ENCODE measurements around the gene RACGAP1.
A peak's percentile ranks its signal among the peaks of the same experiment; 100 is the strongest.
"Not testable (repeated sequence)": the region's sequence is repeated elsewhere in the genome, so short reads cannot be mapped to it uniquely, and the experiment has no call there.

The RACGAP1 gene

DNA sequence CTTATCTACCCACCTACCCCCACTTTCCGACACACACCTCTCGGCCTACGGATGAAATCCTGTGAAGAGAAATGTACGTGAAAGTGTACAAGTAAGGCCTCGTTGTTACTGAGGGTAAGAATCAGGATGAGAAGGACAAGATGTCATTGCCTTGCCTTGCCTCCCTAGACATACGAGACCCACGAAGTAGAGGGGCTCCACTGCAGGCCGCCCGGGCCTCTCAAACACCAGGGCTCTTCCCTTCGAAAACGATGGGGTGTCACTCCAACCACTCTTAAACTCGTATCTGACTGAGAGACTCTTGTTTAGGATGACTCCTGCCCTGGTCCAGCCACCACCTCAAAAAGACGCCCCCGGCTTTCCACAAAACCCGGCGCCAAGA lies 498 bp downstream of the RACGAP1 start:
- no peak for DNase-seq

DNA sequence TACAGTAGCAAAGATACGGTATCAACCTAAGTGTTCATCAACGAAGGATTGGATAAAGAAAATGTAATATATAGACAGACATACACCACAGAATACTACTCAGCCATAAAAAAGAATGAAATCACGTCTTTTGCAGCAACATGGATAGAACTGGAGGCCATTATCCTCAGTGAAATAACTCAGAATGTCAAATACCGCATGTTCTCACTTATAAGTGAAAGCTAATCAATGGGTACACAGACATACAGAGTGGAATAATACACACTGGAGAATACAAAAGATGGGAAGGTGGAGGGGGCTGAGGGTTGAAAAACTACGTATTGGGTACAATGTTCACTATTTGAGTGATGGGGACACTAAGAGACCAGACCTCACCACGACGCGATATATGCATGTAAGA lies 1.1 kb downstream of the RACGAP1 start:
- DNase-seq, result no peak

DNA sequence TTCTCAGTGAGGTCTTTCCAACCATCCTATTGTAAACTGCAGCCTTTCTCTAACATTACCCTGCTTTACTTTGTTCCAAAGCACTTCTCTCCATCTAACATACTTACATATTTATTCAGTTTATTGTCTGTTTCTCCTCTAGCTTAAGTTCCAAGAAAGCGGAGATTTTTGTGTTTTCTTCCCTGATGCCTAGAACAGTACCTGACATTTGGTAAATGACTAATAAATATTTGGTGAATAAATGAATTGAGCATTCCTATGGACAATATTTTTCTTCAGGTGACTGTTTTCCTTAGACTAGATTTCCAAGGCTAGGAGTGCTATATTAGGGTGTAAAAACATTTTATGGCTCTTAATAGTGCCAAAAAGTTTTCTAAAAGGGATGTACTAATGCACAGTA lies 2.4 kb downstream of the RACGAP1 start:
- no peak for DNase-seq

DNA sequence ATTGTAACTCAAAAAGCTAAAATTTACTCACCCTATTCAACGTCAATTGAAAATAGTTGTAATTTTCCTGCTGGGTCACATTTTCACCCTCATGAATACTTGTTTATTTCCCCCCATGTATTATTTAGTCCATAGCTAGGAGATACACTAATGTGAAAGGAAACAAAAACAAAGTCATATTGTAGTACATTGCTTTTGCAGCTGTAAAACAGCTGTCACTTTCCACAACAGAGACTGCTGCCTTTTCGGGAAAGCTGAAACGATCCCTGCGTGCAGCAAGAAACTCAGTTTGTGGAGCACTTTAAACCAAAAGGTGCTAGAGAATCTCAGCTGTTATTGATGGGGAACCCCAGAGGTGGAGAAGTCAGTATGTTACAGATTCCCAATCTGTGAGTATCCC lies 4.3 kb downstream of the RACGAP1 start:
- DNase-seq, result no peak

DNA sequence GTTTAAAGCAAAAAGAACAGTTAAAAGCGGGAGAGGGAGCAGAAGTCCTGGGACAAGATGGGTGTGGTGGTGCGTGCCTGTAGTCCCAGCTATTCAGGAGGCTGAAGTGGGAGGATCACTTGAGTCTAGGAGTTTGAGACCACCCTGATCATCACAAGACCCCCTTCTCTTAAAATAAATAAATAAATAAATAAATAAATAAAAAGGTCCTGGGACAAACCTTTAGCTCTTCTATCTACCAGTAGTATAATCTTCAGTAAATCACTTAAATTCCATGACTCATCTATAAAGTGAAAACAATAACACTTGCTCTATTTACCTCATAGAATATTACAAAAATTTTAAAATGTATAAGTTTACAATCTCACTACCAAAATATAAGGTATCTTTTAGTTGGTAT lies 5.8 kb downstream of the RACGAP1 start:
- DNase-seq, result no peak

DNA sequence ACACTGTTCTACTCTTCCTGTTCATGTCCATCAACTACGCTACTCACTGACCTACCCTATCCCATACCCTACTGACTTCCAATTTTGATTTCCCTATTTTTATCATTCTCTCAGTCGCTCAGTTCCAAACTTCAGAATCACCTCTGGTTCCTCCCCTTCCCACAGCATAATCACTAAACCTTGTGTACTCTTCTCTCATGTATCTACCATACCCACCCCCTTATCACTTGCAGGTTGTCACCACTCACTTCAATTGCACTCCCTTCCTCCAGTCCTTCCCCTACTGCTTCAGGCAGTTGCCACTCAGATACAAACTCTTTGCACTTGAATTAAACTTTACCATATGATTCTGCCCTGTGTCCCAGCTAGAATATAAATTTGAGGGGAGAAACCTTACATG lies 6.3 kb downstream of the RACGAP1 start:
- no peak for DNase-seq

DNA sequence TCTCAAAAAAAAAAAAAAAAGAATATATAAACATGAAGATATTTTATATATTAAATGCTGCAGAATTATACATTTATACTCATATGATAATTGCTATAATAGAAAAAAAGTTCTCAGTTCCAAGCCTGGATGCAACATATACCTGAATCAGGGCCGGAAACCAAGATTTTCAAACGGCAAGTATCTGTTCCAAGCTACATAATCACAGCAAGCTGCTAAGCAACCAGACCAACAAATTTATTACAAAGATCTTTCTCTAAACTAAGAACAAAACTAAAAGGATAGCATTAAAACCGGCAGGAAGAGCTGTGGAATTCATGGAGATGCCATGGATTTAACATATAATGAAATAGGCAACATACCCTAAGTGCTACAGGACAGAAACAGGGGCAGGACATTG lies 7.1 kb downstream of the RACGAP1 start:
- DNase-seq, result no peak

DNA sequence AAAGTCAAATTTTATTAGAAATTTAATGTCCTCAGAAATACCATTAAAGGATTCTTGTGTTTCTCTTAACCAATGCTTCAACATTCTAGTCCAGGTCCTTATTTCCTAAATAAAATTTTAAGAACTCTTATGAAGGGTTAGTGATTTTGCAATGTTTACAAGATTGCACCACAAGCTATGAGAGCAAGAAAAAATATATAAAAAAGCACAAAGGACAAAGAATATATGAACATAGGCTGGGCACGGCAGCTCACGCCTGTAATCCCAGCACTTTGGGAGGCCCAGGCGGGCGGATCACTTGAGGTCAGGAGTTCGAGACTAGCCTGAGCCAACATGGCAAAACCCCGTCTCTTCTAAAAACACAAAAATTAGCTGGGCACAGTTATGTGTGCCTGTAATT lies 7.7 kb downstream of the RACGAP1 start:
- no peak for DNase-seq

DNA sequence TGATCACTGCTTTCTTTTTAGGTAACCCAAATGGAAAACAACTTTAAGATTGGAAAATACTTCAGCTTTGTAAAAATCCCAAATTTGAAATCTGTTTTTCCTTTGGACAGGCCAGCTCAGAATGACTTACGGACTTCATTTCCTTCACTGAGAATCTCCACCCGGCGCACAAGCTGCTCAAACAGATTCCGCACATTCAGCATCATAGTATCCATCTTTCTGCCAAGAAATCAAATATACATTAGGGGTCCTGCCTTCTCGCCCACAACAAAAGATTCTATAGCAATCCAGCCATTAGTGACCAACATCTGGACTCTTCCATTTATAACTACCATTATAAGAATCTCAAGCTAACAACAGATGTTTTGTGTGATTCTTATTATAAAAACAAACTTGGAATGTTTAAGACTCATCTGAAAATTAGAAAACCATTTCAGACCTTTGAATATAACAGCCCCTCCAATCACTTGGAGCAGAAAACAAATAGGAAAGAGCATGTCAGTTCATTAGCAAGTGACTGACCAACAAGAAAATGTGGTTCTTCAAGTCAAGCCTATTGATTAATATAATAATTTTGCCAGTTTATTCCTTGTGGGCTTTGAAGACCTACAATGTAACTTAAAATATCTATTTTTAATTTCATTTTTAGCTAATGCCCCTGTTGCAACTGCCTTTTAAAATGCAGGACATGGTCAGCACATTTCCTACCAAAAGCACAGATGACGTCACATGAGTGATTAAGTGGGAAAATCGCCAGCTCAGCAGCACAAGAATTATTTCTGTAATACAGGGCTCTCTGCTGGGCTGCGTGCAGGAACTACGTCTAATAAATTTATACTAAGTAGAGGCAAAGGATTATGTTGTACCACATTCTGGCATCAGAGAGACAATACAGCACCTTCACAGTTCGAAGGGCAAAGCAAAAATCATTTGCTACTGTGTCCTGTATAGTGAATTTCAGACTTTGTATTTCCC lies 8.5 kb downstream of the RACGAP1 start:
- DNase-seq, result no peak

DNA sequence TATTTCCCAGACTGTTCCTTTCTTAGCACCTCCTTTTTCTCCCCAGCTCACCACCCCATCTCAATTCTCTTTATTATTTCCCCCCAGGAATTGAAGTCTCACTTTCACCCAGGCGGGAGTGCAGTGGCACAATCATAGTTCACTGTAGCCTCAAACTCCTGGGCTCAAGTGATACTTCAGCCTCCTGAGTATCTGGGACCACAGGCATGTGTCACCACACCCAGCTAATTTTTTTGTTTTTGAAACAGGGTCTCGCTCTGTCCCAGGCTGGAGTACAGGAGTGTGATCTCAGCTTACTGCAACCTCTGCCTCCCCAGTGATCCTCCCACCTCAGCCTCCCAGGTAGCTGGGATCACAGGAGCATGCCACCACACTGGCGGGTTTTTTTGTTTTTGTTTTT lies 11.0 kb downstream of the RACGAP1 start:
- DNase-seq, result no peak

DNA sequence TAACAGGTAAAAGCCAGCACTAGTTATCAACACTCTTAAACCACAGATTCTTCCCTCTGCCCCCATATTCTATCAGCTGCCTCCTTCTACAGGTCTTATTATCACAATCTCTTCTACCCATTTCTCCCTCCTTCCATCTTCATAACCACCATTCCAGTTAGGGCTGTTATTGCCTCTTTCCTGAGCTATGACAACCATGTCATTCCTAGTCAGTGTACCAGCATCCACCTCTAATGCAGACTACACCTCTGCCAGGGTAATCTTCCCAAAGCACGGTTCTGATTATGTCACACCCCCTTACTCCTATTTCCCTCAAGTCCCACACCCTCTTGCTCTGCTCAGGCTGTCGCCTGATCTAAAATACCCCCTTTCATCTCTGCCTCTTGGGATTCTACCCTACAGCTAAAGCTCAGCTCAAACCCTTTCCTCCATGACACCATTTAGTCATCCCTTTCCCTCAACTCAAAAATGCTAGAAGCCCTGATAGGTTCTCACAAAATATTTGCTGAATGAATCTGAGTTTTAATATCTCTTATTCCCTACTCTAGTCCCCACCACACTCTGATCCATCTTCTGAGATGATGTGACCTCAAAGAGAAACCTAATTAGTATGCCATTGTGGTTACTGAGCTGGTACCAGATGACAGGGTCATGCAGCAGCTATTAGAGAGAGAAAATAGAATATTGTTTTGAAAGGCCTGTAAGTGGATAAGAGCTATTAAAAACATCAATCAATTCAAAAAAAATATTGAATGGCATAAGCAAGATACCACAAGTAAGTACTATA lies 11.7 kb downstream of the RACGAP1 start:
- no peak for DNase-seq

DNA sequence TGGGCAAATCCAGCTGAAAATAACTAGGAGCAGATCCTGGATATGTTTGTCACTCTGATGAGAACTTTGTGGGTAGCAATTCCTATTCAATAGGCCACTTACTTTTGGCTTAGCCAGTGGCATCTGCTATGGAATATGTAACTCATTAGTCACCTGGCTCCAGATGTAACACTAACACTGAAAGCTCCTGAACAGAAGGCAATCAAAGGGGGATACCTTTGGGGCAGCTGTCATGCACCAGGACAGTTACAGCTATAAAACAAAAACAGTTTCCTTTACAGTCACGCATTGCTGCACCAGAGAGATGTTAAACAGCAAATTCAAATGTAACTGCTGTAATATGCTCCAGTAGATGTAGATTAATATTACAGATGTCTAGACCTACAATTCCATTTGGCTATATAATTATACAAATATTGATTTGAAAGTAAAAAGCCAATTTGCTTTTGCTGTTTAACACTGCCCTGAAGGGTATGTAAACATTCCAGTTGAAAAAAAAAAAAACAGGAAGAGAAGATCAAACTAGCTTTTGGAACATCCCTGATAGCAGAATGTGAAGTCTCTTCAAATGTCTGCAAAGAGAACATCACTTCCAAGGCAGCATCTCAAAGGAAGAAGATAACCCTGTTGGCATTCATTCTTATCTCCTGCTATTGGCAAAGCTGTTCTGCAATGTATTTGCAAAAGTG lies 18.4 kb downstream of the RACGAP1 start:
- no peak for DNase-seq

DNA sequence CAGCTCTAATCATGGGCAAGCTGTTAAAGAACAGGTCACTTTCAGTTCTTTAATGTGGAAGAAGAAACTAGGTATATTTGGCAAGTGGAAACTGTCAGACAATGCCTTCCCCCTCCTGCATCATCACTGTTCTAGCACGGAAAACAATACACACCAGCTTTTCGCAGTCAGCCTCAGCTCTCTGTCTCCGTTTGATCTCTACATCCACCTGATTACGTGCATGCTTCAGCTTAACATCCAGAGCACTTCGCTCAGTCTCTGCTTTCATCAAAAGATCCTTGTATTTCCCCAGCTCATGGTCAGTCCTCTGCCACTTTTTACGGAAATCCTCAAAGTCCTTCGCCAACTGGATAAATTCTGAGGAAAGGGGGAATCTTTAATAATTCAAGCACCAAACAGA lies 19.0 kb downstream of the RACGAP1 start:
- no peak for DNase-seq

DNA sequence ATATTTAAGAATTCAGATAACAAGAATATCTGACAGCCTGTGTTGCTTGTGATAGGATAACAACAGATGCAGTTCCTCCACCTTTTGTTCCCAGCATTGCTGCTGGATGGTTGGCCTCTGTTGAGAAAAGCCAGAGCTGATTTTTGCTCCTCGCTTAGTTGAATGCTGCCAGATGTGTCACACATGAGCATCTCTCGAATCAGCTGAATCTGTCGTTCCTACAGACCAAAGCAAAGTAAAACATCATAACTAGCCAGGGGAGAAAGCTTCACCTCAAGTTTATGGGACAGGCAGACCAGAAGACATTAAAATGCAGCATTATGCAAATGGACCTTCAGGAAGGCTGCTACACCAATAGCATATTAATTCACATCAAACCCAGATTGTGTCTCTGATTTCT lies 20.1 kb downstream of the RACGAP1 start:
- DNase-seq, result no peak

DNA sequence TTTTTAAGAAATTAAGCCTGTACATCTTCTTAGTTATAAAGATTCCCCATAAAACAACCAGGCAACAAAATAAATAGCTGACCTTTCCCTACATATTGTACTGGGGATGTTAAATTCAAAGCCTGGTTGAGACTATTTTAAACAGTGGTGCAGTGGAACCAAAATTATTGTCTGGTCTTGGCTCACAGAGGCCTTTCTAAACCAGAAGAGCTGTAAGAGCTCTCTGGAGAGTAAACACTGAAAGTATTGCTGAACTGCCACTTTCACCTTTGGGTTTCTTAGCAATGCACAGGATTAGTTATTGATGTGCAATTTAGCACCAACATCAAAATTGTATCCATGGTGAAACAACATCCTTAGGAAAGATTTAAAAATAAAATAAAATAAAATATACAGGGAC lies 20.6 kb downstream of the RACGAP1 start:
- no peak for DNase-seq

DNA sequence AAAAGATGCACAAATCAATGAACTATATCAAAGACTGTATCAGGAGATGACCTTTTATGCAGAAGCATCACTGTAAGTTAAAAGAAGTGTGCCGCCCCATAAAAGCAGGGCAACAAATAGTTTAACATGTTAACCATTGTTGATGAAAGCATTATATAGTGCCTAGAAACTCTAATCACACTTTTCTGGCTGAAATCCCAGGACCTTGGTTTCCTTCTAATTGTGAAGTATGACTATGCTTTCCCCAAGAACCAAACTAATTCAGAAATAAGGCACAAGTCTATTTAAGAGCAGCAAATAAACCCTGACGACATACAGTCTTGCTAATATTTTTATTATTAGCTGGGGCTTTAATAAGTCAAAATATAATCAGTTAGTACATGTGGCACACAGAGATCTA lies 21.7 kb downstream of the RACGAP1 start:
- no peak for DNase-seq

DNA sequence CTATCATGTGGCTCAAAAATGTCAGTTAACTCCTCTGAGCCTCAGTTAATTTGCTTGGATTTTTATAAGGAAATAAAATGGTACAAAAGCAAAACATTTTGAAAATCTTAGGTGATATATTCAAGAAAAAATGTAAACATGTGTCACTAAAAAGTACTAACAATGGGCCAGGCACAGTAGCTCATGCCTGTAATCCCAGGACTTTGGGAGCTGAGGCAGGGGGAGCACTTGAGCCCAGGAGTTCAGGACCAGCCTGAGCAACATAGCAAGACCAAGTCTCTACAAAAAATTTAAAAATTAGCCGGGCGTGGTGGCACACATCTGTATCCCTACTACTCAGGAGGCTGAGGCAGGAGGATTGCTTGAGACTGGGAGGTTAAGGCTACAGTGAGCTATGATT lies 26.8 kb downstream of the RACGAP1 start:
- DNase-seq, result no peak

DNA sequence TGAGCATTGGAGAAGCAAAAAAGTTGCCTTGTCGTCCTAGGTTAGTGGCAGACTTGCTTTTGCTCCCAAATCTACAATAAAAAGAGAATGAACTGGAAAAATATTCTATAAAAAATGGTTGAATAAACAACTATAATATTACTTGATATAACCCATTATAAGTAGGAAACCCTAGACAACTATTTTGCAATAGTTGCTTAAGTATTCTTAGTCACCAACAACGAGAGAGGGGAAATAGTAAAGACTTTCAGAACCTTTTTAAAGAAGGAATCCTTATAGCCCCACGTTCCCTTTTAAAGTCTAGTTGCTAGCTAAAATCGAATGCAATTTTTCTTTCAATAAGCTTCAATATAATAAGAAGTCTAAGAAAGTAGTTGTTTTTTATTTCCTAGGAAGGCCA lies 35.0 kb downstream of the RACGAP1 start:
- DNase-seq, result no peak

DNA sequence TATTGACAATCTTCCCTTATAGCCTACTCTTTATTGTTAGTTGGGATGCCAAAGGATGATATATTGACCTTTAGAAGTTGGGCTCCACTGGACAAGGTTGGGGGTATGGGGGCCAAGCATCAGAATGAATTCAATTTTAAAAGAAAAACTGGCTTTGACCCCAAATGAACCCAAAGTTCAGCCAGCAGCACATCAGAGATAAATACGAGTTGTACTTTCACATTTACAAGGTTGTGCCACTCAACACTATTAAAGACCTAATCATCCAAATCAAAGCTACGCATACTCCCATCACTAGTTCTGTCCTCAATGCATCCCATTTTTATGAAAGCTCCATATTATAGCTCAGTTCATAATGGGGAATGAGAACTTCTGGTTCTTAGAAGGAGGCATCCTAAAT lies 35.9 kb downstream of the RACGAP1 start:
- not testable (repeated sequence) for DNase-seq

DNA sequence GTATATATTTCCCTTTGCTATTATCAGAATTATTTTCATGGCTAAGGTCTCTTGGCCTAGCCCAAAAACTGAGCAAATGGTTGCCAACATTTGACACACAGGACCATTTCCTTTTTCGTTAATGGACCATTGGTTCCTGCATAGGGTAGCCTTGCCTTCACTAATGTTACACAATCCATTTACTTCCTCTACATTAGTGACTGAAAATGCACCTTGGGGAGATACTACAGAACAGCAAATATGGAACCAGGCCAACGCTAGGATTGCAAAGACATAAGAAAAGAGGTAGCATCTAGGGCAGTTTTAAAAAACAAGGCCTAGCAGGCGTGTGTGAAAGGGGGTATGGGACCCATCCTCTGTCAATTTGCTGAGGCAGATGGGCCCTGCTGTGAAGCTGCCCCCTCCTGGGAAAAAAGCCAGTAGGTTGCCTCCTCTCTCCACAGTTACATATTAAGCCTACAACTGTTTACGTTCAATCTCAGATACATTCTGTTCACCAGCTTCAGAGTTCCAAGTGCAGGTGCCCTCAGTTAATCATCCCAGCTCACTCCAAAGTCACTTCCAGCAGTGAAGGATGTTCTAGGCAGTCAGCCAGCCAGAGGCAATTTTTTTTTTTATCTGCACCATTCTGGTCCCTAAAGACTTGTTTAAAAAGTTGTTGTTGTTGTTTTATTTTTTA lies 37.5 kb downstream of the RACGAP1 start:
- peak; percentile 47 for DNase-seq

DNA sequence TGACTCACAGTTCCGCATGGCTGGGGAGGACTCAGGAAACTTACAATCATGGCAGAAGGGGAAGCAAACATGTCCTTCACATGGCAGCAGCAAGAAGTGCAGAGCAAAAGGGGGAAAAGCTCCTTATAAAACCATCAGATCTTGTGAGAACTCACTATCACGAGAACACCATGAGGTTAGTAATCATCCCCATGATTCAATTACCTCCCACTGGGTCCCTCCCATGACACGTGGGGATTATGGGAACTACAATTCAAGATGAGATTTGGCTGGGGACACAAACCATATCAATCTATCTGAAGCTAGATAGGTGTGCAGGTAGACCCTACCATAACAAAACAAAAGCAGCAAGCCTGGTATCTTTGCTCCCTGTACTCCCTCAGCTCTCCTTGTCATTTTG lies 38.8 kb downstream of the RACGAP1 start:
- DNase-seq, result not testable (repeated sequence)

DNA sequence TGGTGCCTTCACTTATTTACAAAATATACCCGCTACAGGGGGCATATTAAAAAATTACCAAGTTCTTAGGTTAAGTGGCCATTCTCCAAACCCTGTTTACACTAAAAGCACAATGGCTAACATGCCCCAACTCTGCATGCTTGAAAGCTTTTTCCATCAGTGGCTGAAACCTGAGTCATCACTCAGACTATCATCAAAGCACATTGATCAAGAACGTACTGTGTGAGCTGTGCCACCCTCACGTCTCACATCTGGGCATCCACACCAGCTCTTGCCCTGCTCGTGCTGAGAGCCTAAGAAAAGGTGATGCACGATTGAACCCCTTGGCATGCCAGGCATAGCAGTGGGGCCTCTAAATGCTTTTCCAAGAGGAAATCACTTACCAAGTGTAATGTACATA lies 39.3 kb downstream of the RACGAP1 start:
- no peak for DNase-seq

Data from GF-D8 (cell line).